LoVo (cell line): Measurements from ENCODE around the gene FRMD8.
"Not testable (repeated sequence)": the region's sequence is repeated elsewhere in the genome, so short reads cannot be mapped to it uniquely, and the experiment has no call there.

Source experiments
- DNase-seq: peaks from one replicate; pipeline ENCODE4 v3.0.0-alpha.2; 2016; ENCODE audit warnings: low spot score

Gene FRMD8

GRCh38 chr11:65436412-65437032, 50.1 kb downstream of the FRMD8 start:
- DNase-seq, result no peak

GRCh38 chr11:65437436-65438227, 51.2 kb downstream of the FRMD8 start:
- DNase-seq, result no peak

GRCh38 chr11:65438257-65439151, 52.1 kb downstream of the FRMD8 start:
- DNase-seq, result no peak

- no peak for DNase-seq
Observed at GRCh38 chr11:65439331-65440181, 53.1 kb downstream of the FRMD8 start.

- DNase-seq, result no peak
Observed at GRCh38 chr11:65440831-65441499, 54.5 kb downstream of the FRMD8 start.

- no peak for DNase-seq
Observed at GRCh38 chr11:65442842-65443331, 56.5 kb downstream of the FRMD8 start.

GRCh38 chr11:65444314-65445051, 58.0 kb downstream of the FRMD8 start:
- DNase-seq, result no peak

- no peak for DNase-seq
Observed at GRCh38 chr11:65445101-65445603, 58.7 kb downstream of the FRMD8 start.

- no peak for DNase-seq
Observed at GRCh38 chr11:65445604-65446445, 59.4 kb downstream of the FRMD8 start.

- DNase-seq, result no peak
Observed at GRCh38 chr11:65446446-65447277, 60.2 kb downstream of the FRMD8 start.

- DNase-seq, result no peak
Observed at GRCh38 chr11:65448074-65448417, 61.6 kb downstream of the FRMD8 start.

GRCh38 chr11:65448418-65449105, 62.1 kb downstream of the FRMD8 start:
- no peak for DNase-seq

- DNase-seq, result not testable (repeated sequence)
Observed at GRCh38 chr11:65451301-65451700, 64.9 kb downstream of the FRMD8 start.

- DNase-seq, result not testable (repeated sequence)
Observed at GRCh38 chr11:65452259-65452658, 65.8 kb downstream of the FRMD8 start.

GRCh38 chr11:65452806-65453490, 66.5 kb downstream of the FRMD8 start:
- no peak for DNase-seq

GRCh38 chr11:65454311-65454695, 67.9 kb downstream of the FRMD8 start:
- DNase-seq, result no peak
